Sigmoid colon (tissue), 4 donors: ENCODE results near the gene CCDC80.

Experiments
- CTCF ChIP-seq, 4 experiments: fragments of 450-650 bp in 3 of 4; fragments of 200-600 bp in 1 of 4; IDR thresholded peaks; one replicate each; pipeline ENCODE4 v1.5.1; 2016 to 2019; ENCODE audit warnings: antibody characterized with exemption in 4 of 4, mild to moderate bottlenecking in 3 of 4, moderate library complexity in 2 of 4
- EP300 ChIP-seq, 4 donors: sonication (generic); formaldehyde crosslinking; IDR thresholded peaks; one replicate each; pipeline ENCODE4 v1.6.1; 2017; ENCODE audit warnings: antibody characterized with exemption in 4 of 4
- POLR2A ChIP-seq, 2 donors: fragments of 450-650 bp; IDR thresholded peaks; one replicate each; pipeline ENCODE4 v1.6.1; 2016; ENCODE audit warnings: antibody characterized with exemption in 2 of 2, mild to moderate bottlenecking in 2 of 2, moderate library complexity in 2 of 2
- POLR2AphosphoS5 ChIP-seq, 4 donors: sonication (generic); formaldehyde crosslinking; IDR thresholded peaks; one replicate each; pipeline ENCODE4 v1.6.1; 2017; ENCODE audit warnings: antibody characterized with exemption in 4 of 4

- no peak for TF ChIP-seq CTCF (IDR thresholded peaks at IDR 0.05)
- no peak for TF ChIP-seq POLR2A (IDR thresholded peaks at IDR 0.05)
- no peak for TF ChIP-seq POLR2AphosphoS5 (IDR thresholded peaks at IDR 0.05)
- TF ChIP-seq EP300 (IDR thresholded peaks at IDR 0.05): no peak
Measured at GRCh38 chr3:112598731-112599130, 42.2 kb downstream of the CCDC80 start.
